ENCODE results near the gene SLC7A7.
"Not testable (repeated sequence)": the region's sequence is repeated elsewhere in the genome, so short reads cannot be mapped to it uniquely, and the experiment has no call there.

The SLC7A7 gene

GRCh38 chr14:22748206-22748605 is 67.0 kb downstream of the SLC7A7 start:
- no peak for DNase-seq

- no peak for DNase-seq
These were observed 67.5 kb downstream of the SLC7A7 start for GRCh38 chr14:22747769-22748168.

GRCh38 chr14:22740020-22740419 is 75.2 kb downstream of the SLC7A7 start:
- no peak for DNase-seq

- no peak for DNase-seq
These were observed 75.8 kb downstream of the SLC7A7 start for GRCh38 chr14:22739423-22739822.

GRCh38 chr14:22737052-22737451 is 78.2 kb downstream of the SLC7A7 start:
- no peak for DNase-seq

GRCh38 chr14:22736384-22736783 is 78.9 kb downstream of the SLC7A7 start:
- DNase-seq, result not testable (repeated sequence)

GRCh38 chr14:22735096-22735495 is 80.1 kb downstream of the SLC7A7 start:
- DNase-seq, result no peak

- DNase-seq, result no peak
These were observed 81.4 kb downstream of the SLC7A7 start for GRCh38 chr14:22733829-22734228.

- DNase-seq, result not testable (repeated sequence)
These were observed 83.2 kb downstream of the SLC7A7 start for GRCh38 chr14:22732062-22732461.

GRCh38 chr14:22726012-22726411 is 89.2 kb downstream of the SLC7A7 start:
- no peak for DNase-seq

GRCh38 chr14:22725374-22725773 is 89.9 kb downstream of the SLC7A7 start:
- not testable (repeated sequence) for DNase-seq

- not testable (repeated sequence) for DNase-seq
These were observed 90.4 kb downstream of the SLC7A7 start for GRCh38 chr14:22724847-22725246.

GRCh38 chr14:22723815-22724214 is 91.4 kb downstream of the SLC7A7 start:
- DNase-seq, result no peak
